Activated T-cell treated with anti-CD3 and anti-CD28 coated beads, Interleukin-2, amount 50 U/mL, for 4 hours (primary cell): ENCODE measurements around the gene MAGI1. TPM values are rescaled to one million over a fixed set of nuclear protein-coding genes. Genes with fewer than 3 reads are reported as not detected.
A peak's percentile ranks its signal among the peaks of the same experiment; 100 is the strongest.

Experiments used
- ATAC-seq, 2 donors: fragments of 200-7000 bp; cut with Tn5 transposase; one replicate each; pipeline ENCODE4 v1.10.0; 2021
- DNase-seq: peaks from one replicate; pipeline ENCODE4 v3.0.0-alpha.2; 2020
- H3K27me3 Mint-ChIP-seq: one replicate; pipeline ENCODE4 v1.8.0; 2021; ENCODE audit warnings: low read depth, mixed read lengths
- H3K36me3 Mint-ChIP-seq: one replicate; pipeline ENCODE4 v1.8.0; 2022; ENCODE audit warnings: mixed read lengths; ENCODE audit not compliant: insufficient read depth
- H3K4me1 Mint-ChIP-seq: one replicate; pipeline ENCODE4 v1.8.0; 2021; ENCODE audit warnings: low read depth, mixed read lengths
- H3K4me3 Mint-ChIP-seq: one replicate; pipeline ENCODE4 v1.8.0; 2021; ENCODE audit warnings: mild to moderate bottlenecking, moderate library complexity, mixed read lengths
- H3K9me3 Mint-ChIP-seq: one replicate; pipeline ENCODE4 v1.8.0; 2021; ENCODE audit warnings: mixed read lengths
- total RNA-seq, 3 donors: library from RNA; stranded (reverse); gene quantifications; one replicate each; pipeline ENCODE4 v1.2.1, GENCODE V29; 2021

MAGI1 gene
- total RNA-seq, 3 donors from 2014 or later = 0.45 to 0.76 (median 0.46) TPM

DNA sequence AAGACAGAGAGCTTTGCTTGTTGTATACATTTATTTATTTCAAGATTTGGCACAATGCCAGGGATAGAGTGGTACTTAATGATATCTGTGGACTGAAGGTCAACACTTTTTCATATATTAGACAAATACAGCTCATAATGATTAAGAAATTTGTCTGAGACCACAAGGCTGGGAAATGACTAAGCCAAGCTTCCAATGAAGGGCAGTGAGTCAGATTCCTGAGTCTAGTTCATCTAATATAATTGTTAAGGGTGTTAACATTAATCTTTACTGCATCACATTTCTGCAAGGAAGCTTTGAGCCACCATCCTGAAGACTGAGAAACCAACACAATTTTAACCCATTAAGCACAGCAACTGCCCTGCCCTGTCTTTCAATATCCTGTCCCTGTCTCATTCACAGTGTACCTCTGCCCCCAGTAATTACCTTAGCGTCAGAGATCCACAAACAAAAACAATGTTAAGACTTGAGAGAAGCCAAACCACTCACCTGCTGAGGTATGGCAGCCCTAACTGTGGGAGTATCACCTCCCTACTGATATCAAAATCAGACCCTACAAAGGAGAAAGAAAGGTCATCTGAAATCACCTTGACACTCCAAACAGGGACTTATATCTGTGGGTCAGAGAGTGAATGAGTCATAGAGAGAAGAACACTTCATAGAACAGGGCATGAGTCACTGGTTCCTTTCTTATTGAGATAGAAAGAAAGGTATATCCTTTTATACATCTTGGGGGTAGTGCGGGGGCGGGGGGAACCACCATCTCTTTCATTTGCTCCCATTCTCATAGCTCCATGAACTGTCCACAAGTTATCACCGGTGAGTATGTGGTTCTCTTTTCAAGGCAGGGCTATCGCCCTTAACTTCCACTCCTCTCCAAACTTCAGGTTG is 74.7 kb downstream of the MAGI1 start:
- no peaks in the 10 kb centered on the region for H3K27me3 Mint-ChIP-seq
- peak overlapping the region; percentile 25 for H3K4me3 Mint-ChIP-seq
- ATAC-seq (peak; percentile 81 to 86), DNase-seq (no peak)
- peaks cover 6% of the 10 kb centered on the region for H3K4me1 Mint-ChIP-seq
- H3K9me3 Mint-ChIP-seq = no peaks in the 10 kb centered on the region
- no peaks in the 10 kb centered on the region for H3K36me3 Mint-ChIP-seq

DNA sequence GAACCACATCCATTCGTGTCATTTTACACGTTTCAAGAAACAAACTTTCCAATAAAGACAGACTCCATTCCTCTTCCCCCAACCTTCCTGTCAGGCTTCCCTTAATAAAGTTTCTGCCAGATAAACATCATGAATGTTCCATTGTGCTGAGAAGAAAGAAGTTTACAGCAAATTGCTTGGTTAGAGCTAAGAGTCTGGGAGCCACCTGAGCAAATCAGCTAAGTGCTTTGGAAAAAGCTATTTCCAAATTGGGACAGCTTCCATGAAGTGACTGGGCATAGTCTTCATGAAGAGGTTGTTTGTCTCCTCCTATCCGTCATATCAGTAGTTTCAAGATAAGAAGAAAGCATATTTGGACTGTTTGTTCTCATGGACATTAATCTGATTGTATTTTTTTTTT is 77.0 kb downstream of the MAGI1 start:
- no peaks in the 10 kb centered on the region for H3K9me3 Mint-ChIP-seq
- peaks cover 6% of the 10 kb centered on the region for H3K4me1 Mint-ChIP-seq
- no peaks in the 10 kb centered on the region for H3K36me3 Mint-ChIP-seq
- ATAC-seq (no peak), DNase-seq (no peak)
- no peaks in the 10 kb centered on the region for H3K27me3 Mint-ChIP-seq
- H3K4me3 Mint-ChIP-seq = no peak overlapping the region

DNA sequence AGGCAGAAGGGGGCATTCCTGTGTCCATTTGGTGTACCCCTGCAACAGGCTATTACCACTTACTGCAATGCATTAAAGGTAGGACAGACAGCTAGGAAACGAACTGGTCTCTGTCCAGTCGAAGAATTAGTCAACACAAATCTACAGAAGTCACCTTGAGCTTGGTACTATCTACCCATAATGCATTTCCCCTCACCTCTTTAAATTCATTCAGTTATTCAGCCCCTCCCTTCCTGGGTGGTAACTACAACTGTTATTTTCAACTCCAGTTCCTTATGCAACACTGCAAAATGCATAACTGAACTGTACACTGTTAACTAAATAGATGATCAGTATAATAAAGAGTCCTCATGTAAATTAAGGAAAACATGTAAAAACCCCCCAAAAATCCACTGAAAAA is 77.6 kb downstream of the MAGI1 start:
- DNase-seq = no peak
- H3K36me3 Mint-ChIP-seq = no peaks in the 10 kb centered on the region
- no peaks in the 10 kb centered on the region for H3K27me3 Mint-ChIP-seq
- ATAC-seq = no peak
- no peaks in the 10 kb centered on the region for H3K9me3 Mint-ChIP-seq
- H3K4me1 Mint-ChIP-seq = peaks cover 6% of the 10 kb centered on the region
- H3K4me3 Mint-ChIP-seq = no peak overlapping the region

DNA sequence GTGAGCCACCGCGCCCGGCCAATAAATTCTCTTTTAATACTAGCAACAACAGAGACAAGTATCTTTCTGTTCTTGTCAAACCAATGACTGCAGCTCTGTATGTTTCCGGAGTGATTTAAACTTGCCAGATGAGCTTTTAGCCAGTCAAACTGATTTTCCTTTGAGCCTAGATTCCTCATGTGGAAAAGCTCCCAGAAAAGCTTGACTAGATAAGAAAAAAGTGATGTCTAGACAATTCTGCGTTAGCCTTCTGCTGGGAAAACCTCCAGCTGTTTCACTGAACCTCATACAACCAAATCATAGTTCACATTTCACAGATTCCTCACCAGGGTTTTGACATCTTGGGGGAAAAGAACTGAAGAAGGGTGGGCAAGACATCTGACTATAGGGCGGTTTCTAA is 78.6 kb downstream of the MAGI1 start:
- Mint-ChIP-seq H3K4me1 (peaks cover 6% of the 10 kb centered on the region), H3K27me3 (no peaks in the 10 kb centered on the region), H3K4me3 (no peak overlapping the region), H3K36me3 (no peaks in the 10 kb centered on the region), H3K9me3 (no peaks in the 10 kb centered on the region)
- DNase-seq (no peak), ATAC-seq (no peak)

DNA sequence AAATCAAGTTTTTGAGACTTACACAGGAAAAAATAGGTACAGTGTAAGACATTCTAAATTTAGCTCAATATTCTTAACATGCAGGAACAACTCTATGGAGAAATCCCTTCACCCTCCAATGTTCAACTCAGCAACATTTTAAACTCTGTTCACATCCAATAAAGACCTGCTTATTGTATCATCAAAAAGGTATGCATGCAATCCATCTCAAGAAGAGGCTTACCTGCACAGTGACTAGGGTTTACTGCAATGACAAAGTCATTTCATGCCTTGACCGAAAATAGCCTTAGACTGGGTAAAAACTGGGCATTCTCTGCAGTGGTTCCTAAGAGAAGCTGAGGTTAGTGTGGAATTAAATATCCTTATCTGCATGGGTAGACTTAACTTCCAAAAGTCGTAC is 80.5 kb downstream of the MAGI1 start:
- no peak for ATAC-seq
- Mint-ChIP-seq H3K4me3 (no peak overlapping the region), H3K9me3 (no peaks in the 10 kb centered on the region), H3K4me1 (no peaks in the 10 kb centered on the region), H3K36me3 (no peaks in the 10 kb centered on the region), H3K27me3 (no peaks in the 10 kb centered on the region)
- no peak for DNase-seq

DNA sequence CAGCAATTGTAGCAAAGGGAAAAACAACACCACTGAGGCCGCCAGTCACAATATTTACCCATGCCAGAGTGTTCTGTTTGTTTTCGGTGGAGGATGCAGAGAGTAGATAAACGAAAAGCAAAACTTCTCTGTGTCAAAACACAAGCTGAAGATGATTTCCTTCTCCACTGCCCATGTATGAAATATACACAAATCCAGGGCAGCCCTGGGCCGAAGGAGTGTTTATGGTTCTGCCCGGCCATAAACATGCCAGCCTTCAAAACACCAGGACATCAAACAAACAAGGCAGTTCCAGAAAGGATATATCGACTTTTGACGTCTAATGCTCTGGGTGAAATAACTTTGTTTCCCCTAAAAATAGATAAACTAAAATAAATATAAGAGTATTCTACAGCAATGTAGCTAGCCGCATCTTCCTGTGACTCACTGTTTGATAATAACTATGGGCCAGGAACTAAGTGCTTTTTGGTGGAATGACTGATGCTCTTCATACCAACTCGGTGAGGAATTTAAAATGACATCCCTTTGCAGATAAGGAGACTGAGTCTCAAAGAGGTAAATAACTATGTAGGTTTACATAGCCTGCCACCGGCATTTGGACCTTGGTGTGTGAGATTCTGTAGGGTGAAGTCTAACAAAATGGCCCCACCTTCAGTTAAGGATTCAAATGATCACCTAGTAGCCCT is 82.8 kb downstream of the MAGI1 start:
- Mint-ChIP-seq H3K9me3 (no peaks in the 10 kb centered on the region), H3K4me3 (no peak overlapping the region), H3K36me3 (no peaks in the 10 kb centered on the region), H3K4me1 (no peaks in the 10 kb centered on the region), H3K27me3 (peaks cover 5% of the 10 kb centered on the region)
- no peak for ATAC-seq
- no peak for DNase-seq

DNA sequence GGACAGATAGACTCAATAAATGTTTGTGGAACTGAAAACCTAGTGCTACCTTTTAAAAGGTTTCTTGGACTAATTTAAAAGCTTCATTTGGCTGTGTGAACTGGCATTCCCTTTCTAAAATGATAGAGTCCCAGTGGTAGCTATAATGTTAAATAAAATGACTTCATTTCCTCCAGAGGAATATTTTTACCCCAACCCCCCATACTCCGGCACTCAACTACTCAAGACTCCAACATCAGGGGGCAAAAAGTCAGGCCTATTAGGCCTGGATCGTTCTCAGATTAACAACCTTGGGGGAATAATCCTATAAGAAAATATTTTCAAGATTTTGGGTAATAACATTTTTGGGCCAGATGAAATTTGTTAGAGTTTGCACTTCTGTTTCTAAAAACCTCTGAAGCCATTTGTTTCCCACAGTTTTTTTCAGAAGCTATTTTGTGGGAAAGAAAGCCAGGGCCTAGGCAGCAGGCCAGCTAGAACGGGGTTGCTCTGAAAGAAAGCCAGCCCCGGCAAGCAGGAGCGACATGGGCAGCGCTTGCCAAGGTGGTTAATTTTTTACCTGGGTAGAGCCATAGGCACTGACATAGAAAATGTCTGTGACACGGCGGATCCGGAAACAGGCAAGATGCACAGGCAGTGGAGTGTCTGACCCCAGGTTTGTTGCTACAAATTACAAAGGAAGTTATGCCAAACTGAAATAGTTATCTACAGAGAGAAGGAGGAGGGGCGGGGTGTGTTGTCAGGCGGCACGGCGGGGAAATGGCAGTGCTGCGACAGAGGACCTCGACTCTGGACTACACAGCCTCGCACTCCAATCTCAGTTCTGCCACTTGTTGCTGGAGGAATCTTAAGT is 84.6 kb downstream of the MAGI1 start:
- Mint-ChIP-seq H3K4me3 (no peak overlapping the region), H3K27me3 (peaks cover 8% of the 10 kb centered on the region), H3K36me3 (no peaks in the 10 kb centered on the region), H3K9me3 (no peaks in the 10 kb centered on the region), H3K4me1 (no peaks in the 10 kb centered on the region)
- DNase-seq = no peak
- no peak for ATAC-seq

DNA sequence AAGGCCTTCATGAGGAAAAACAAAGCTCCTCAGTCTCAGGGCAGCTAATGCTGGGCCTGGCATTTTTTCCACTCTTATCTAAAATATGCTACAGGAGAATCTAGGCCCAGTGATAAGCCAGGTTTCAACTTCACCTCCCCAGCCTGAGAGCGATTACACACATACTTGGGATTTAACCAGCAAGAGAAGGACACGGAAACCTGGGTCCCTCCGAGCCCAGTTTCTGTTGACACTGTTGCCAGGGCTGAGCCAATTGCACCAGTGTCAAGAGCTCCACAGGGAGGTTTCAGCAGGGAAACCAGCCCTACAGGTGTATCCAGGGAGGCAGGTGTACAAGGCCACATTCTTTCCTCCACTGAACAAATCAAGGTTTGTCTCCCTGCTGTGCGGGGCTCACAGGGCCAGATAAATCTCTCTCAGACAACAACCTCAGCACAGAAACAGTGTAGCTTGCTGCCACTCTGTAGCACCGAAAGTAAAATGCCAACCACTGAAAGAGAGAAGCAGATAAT is 85.4 kb downstream of the MAGI1 start:
- Mint-ChIP-seq H3K36me3 (no peaks in the 10 kb centered on the region), H3K4me3 (no peak overlapping the region), H3K4me1 (no peaks in the 10 kb centered on the region), H3K9me3 (no peaks in the 10 kb centered on the region), H3K27me3 (peaks cover 8% of the 10 kb centered on the region)
- ATAC-seq = no peak
- no peak for DNase-seq

DNA sequence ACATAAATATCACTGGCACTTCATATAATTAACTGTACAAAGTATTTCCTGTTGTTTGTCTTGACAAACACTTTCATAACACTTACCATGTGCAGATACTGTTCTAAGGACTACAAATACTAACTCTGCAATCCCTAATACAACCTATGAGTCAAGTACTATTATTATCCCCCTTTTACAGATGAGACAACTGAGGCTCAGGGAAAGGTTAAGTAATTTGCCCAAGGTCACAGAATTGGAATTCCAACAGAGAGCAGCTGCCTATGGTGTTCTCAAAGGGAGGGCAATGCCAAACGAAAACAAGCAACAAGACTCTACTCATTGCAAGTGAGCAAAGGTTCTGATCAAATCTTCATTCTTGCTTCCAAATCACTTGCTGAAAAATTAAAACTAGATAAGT is 85.9 kb downstream of the MAGI1 start:
- H3K4me1 Mint-ChIP-seq = no peaks in the 10 kb centered on the region
- ATAC-seq (no peak), DNase-seq (no peak)
- peaks cover 8% of the 10 kb centered on the region for H3K27me3 Mint-ChIP-seq
- H3K9me3 Mint-ChIP-seq = no peaks in the 10 kb centered on the region
- no peaks in the 10 kb centered on the region for H3K36me3 Mint-ChIP-seq
- H3K4me3 Mint-ChIP-seq = no peak overlapping the region

DNA sequence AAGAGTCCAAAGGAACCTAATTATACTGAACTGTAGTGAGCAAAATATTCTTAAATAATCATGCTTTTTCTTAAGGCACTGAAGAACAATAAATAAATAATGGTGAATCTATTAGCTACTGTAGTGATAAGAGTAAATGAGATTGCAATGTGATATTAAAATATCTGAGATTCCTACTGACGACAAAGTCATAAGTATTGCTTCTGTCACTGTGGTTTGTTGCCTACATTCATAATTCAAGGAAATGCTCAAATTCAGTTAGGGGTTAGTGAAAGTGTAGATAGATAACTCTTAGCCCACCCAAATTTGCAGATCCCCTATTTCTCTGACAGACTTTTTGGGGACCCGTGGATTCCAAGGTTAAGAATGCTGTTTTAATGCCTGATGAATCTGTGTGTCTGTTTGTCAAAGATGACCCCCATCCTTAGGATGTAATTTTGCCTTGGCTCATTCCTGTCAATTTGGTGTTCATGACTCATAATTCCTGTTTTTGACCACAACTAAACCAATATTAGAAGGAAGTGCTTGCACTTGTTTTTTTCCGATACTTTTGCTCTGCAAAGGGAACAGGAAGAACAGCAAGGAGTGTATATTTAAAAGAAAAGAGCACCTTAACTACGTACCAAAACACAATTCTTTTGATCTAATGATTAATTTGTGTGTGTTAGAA is 86.7 kb downstream of the MAGI1 start:
- Mint-ChIP-seq H3K9me3 (no peaks in the 10 kb centered on the region), H3K36me3 (no peaks in the 10 kb centered on the region), H3K4me1 (no peaks in the 10 kb centered on the region), H3K4me3 (no peak overlapping the region), H3K27me3 (peaks cover 8% of the 10 kb centered on the region)
- DNase-seq (no peak), ATAC-seq (no peak)

DNA sequence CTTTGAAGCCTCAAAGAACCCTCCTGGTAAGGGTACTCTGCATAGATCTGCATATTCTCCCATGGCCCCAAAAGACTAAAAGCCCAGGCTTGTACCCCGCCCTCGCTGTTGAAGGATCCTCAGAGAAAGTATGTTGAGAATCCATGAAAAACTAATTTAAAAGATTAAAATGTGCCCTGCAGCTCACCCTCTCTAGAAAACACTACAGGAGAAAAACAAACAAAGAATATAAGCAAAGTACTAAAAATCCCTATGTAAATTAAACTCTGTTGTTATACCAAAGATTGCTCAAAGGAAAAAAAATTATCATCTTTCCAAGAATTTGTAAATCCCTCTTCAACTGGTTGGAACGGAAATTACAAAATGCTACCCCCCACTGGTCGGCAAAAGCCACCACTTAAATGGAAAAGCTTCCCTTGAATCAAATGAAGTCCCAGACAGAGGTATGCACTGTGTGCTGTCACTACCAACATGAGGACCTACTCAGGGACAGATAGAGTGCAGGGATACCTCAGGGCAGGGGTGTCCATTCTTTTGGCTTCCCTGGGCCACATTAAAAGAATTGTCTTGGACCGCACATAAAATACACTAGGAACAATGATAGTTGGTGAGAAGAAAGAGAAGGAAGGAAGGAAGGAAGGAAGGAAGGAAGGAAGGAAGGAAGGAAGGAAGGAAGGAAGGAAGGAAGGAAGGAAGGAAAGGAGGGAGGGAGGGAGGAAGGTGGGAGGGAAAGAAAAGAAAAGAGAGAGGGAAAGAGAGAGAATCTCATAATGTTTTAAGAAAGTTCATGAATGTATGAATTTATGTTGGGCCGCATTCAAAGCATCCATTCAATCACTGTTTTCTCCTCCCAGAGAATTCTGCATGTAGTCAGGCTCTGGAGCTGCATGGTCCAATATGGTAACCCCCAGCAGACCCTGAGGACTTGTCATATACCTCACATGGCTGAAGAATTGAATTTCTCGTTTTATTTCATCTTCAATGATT is 88.1 kb downstream of the MAGI1 start:
- H3K4me3 Mint-ChIP-seq = no peak overlapping the region
- no peak for DNase-seq
- H3K36me3 Mint-ChIP-seq = no peaks in the 10 kb centered on the region
- ATAC-seq = no peak
- H3K4me1 Mint-ChIP-seq = no peaks in the 10 kb centered on the region
- no peaks in the 10 kb centered on the region for H3K9me3 Mint-ChIP-seq
- peaks cover 8% of the 10 kb centered on the region for H3K27me3 Mint-ChIP-seq

DNA sequence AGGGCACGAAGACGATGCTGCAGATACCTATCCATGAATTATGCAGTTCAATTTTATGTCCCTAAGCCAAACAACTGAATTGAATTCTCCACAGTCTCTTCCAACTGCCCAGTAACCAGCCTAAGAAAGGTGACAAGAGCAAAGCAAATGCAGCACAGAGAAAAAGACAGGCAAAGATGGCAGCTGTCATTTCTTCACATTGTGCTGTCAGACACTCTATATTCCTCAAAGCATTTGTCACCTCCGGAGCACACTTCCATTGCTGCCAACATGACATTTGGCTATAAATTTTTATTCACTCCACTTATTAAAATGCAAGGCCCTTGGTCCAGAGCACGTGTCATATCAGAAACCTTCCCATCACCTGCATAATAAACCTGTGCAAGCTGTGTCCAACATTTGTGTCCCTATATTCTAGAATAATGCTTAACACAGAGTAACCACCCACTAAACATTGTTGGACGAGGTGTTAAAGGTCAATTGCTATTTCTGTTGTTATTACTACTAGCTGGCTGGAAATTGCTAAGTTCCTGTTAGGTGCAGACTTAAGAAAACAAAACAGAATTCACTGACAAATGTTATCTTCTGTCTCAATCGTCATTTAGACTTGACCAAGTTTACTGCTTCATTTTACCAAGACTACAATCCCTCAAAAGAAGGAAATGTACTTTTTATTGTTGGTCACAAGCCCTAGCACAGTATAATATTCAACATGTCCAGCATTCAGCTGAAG is 89.7 kb downstream of the MAGI1 start:
- ATAC-seq = no peak
- no peak for DNase-seq
- Mint-ChIP-seq H3K4me1 (no peaks in the 10 kb centered on the region), H3K27me3 (peaks cover 8% of the 10 kb centered on the region), H3K9me3 (no peaks in the 10 kb centered on the region), H3K4me3 (no peak overlapping the region), H3K36me3 (no peaks in the 10 kb centered on the region)
